OCI-LY3 (cell line): Measurements from ENCODE around the gene CAMTA1.
"Not testable (repeated sequence)": the region's sequence is repeated elsewhere in the genome, so short reads cannot be mapped to it uniquely, and the experiment has no call there.

Experiments used
- H2AFZ ChIP-seq: fragments of 200-600, 300-600 bp; shearing (Covaris generic); 2 replicates; pipeline ENCODE4 v1.6.0; 2014; ENCODE audit warnings: antibody characterized with exemption, low read depth, low read length
- H3K27ac ChIP-seq: fragments of 200-600, 300-600 bp; sonication (generic); 2 replicates; pipeline ENCODE4 v1.5.1; 2014; ENCODE audit warnings: mild to moderate bottlenecking, low read length, moderate library complexity, mixed read lengths
- H3K27me3 ChIP-seq: fragments of 200-600, 300-600 bp; sonication (generic); 2 replicates; pipeline ENCODE4 v1.6.1; 2014; ENCODE audit warnings: low read depth, low read length, mixed read lengths
- H3K36me3 ChIP-seq: fragments of 200-600, 300-600 bp; sonication (generic); replicated peaks from 2 replicates; pipeline ENCODE3; 2014; ENCODE audit warnings: low read depth, low read length, mixed read lengths
- H3K4me1 ChIP-seq: fragments of 300-600, 200-600 bp; sonication (generic); 2 replicates; pipeline ENCODE4 v1.6.1; 2014; ENCODE audit warnings: low read length, mixed read lengths
- H3K4me2 ChIP-seq: fragments of 200-600, 300-600 bp; sonication (generic); 2 replicates; pipeline ENCODE4 v1.6.1; 2014; ENCODE audit warnings: low read length, mixed read lengths
- H3K4me3 ChIP-seq: fragments of 300-600, 200-600 bp; sonication (generic); 2 replicates; pipeline ENCODE4 v1.5.1; 2014; ENCODE audit warnings: antibody characterized with exemption, mild to moderate bottlenecking, low read length, moderate library complexity
- H3K79me2 ChIP-seq: fragments of 300-600, 200-600 bp; shearing (Covaris generic); 2 replicates; pipeline ENCODE4 v1.6.1; 2014; ENCODE audit warnings: mild to moderate bottlenecking, low read length, mixed read lengths
- H3K9ac ChIP-seq: fragments of 300-600, 200-600 bp; shearing (Covaris generic); 2 replicates; pipeline ENCODE4 v1.6.0; 2014; ENCODE audit warnings: mild to moderate bottlenecking, low read length, moderate library complexity
- H3K9me3 ChIP-seq: fragments of 200-600, 300-600 bp; shearing (Covaris generic); 2 replicates; pipeline ENCODE4 v1.6.1; 2014; ENCODE audit warnings: low read length, mixed read lengths; ENCODE audit not compliant: insufficient read depth
- H4K20me1 ChIP-seq: fragments of 200-600, 300-600 bp; sonication (generic); 2 replicates; pipeline ENCODE4 v1.6.1; 2016; ENCODE audit warnings: low read length, mixed read lengths; ENCODE audit not compliant: insufficient read depth
- CTCF ChIP-seq: fragments of 200-600, 300-600 bp; sonication (generic); IDR thresholded peaks from 2 replicates; pipeline ENCODE4 v1.5.1; 2014; ENCODE audit warnings: antibody characterized with exemption, low read length, low read depth
- EZH2phosphoT487 ChIP-seq: fragments of 200-600 bp; shearing (Covaris generic); IDR thresholded peaks from 2 replicates; pipeline ENCODE4 v1.6.1; 2018; ENCODE audit warnings: antibody characterized with exemption, mixed run types, low read depth

Gene CAMTA1

GRCh38 chr1:6805004-6805416, 19.8 kb downstream of the CAMTA1 start:
- Histone ChIP-seq H4K20me1 (peaks cover 66% of the 10 kb centered on the region), H3K27me3 (no peaks in the 10 kb centered on the region), H3K79me2 (peaks cover 73% of the 10 kb centered on the region), H3K36me3 (no peaks in the 10 kb centered on the region), H3K27ac (no peak overlapping the region), H2AFZ (no peak overlapping the region), H3K9me3 (no peaks in the 10 kb centered on the region), H3K4me2 (no peak overlapping the region), H3K4me3 (no peak overlapping the region), H3K9ac (no peak overlapping the region), H3K4me1 (no peaks in the 10 kb centered on the region)
- TF ChIP-seq EZH2phosphoT487 (no peak), CTCF (no peak)

- TF ChIP-seq CTCF (no peak), EZH2phosphoT487 (no peak)
- Histone ChIP-seq H3K4me1 (no peaks in the 10 kb centered on the region), H2AFZ (no peak overlapping the region), H3K79me2 (peaks cover 68% of the 10 kb centered on the region), H3K9ac (no peak overlapping the region), H3K4me2 (no peak overlapping the region), H3K9me3 (no peaks in the 10 kb centered on the region), H3K27me3 (no peaks in the 10 kb centered on the region), H3K27ac (no peak overlapping the region), H4K20me1 (peaks cover 71% of the 10 kb centered on the region), H3K36me3 (no peaks in the 10 kb centered on the region), H3K4me3 (no peak overlapping the region)
These were observed 22.5 kb downstream of the CAMTA1 start for GRCh38 chr1:6807782-6808181.

- no peaks in the 10 kb centered on the region for H3K27me3 ChIP-seq
- H3K36me3 ChIP-seq, result no peaks in the 10 kb centered on the region
- H3K79me2 ChIP-seq, result peaks cover 64% of the 10 kb centered on the region
- H2AFZ ChIP-seq, result no peak overlapping the region
- H3K9ac ChIP-seq, result no peak overlapping the region
- no peak overlapping the region for H3K27ac ChIP-seq
- H3K4me1 ChIP-seq, result no peaks in the 10 kb centered on the region
- H3K4me3 ChIP-seq, result no peak overlapping the region
- TF ChIP-seq EZH2phosphoT487 (no peak), CTCF (no peak)
- H3K9me3 ChIP-seq, result no peaks in the 10 kb centered on the region
- no peak overlapping the region for H3K4me2 ChIP-seq
- peaks cover 68% of the 10 kb centered on the region for H4K20me1 ChIP-seq
These were observed 24.2 kb downstream of the CAMTA1 start for GRCh38 chr1:6809461-6809860.

GRCh38 chr1:6810146-6810734, 25.0 kb downstream of the CAMTA1 start:
- not testable (repeated sequence) for H3K27ac ChIP-seq, H3K9ac ChIP-seq, H3K27me3 ChIP-seq, H3K4me1 ChIP-seq, H3K36me3 ChIP-seq, H3K4me3 ChIP-seq, H2AFZ ChIP-seq, H3K9me3 ChIP-seq, H3K4me2 ChIP-seq
- H4K20me1 ChIP-seq, result peaks cover 69% of the 10 kb centered on the region
- peaks cover 61% of the 10 kb centered on the region for H3K79me2 ChIP-seq
